Activated CD4-positive, alpha-beta T cell treated with anti-CD3 and anti-CD28 coated beads for 1 hour (primary cell): ENCODE results near the gene ZNG1C.
"Not testable (repeated sequence)": the region's sequence is repeated elsewhere in the genome, so short reads cannot be mapped to it uniquely, and the experiment has no call there.

Source experiments
- DNase-seq: peaks from one replicate; pipeline ENCODE4 v3.0.0-alpha.2; 2020

The ZNG1C gene

DNA sequence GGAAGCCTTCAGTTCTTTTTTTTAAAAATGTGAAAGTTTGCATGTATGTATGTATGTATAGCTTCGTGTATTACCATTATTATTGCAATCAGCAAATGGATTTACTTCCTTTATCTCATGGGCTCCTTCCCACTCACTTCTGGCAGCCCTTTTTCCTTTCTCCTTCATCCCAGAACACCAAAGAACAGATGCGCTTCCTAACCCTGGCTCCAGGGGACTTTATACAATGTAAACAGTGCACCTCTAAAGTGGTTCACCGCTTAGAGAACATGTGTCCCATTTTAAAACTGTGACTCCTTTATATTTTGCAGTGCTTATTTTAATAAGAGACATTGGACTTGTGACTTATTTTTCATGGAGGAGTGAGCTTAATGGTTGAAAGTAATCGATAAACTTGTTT lies 101.5 kb downstream of the ZNG1C start:
- not testable (repeated sequence) for DNase-seq

DNA sequence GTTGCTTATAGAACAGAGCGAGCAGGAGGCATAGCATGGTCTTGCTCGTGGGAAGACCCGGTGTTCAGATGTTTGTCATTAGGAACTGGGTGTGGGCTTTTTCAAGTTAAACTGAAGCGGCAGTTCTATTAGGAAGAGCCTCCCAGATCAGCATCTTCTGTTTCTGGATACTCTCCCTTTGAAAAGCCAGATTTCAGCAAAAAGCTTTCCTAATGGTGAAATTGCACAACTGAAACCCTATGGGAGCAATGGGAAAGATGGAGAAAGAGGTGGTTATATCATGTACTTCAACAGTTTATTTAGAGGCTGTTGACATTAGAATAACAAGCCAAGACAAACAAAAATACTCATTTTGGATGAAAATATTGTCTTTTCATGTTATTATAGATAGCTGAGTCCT lies 102.2 kb downstream of the ZNG1C start:
- DNase-seq, result not testable (repeated sequence)
